Eye (tissue), 1 donor: Measurements from ENCODE around the gene MRPL10.

Experiments used
- DNase-seq: peaks from one replicate; pipeline ENCODE4 v3.0.0-alpha.2; 2015

Gene MRPL10

DNA sequence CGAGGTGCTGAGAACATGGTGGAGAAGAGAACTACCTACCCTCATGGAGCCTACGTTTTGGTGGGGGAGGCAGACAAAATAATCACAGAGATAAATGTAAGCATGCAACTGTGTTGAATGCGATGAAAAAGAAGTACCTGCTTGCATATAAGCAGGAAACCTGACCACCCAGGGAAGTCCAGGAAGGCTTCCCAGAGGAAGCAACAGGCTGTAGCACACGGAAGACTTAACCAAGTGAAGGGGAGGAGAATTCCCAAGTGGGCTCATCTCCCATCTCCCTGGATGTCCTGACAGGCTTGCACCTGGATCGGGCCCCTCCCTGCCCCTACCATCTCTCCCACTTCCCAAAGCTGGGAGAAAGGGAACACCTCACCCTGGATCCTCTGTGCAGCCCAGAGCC, 7.7 kb upstream of the MRPL10 start:
- DNase-seq, result no peak

DNA sequence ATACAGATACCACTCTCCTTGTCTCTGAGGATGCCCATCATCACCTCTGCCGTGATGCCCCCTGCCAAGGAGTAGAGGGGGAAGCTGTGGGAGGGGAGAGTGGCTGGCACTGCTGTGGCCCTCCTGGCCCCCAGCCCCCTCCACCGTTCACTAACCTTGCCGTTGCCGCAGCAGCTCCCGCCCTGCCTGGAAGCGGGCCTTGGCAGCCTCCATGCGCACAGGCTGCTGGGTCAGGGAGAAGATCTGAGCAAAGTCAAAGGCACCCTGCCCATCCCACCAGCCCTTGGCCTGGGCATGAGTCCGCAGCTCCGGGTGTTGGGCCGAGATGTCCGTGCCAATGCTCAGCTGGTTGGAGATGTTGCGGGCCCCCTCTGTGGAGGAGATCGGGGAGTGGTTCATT, 7.3 kb upstream of the MRPL10 start:
- DNase-seq, result no peak

DNA sequence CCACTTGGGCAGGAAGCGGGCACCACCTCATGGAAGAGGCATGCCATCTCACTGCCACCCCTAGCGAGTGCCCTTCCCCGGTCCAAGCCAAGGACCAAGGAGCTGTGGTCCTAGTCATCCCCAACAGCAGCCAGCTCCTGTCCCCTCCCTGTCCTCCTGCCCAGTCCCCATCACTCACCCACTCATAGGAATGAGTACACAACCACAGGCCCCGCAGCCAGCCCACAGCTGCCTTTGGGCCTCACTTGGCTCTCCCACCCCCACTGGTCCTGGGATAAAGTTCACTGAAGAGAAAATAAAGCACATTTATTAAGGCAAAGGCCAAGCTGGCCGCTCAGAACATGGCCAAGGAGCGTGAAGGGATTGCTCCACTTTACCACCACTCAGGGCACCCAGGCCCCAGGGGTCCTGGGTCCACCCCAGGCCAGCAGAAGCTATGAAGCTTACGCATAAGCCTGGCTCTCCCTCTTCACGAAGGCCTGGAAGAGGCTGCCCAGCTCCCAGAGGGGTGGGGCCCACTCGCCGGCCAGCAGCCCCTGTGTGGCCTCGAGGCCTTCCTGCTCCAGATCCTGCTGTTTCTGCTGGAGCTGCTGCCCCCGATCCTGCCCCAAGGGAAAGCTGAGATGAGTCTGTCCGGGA, 6.2 kb upstream of the MRPL10 start:
- DNase-seq, result no peak

DNA sequence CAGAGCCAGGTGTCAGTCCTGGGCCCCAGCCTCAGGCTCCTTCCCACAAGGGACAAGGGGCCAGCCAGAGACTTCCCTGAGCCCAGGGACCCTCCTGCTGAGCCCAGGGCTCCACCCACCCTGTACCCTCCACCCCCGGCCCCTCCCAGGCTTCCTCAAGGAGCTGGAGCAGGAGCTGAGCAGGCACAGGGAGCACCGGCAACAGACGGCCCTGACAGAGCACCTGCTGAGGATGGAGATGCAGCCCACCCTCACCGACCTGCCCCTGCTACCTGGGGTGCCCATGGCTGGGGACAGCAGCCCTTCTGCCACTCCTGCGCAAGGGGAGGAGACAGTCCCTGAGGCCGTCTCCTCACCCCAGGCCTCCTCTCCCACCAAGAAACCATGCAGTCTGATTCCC, 5.3 kb upstream of the MRPL10 start:
- DNase-seq, result no peak

GRCh38 chr17:47834756-47835155, 3.4 kb upstream of the MRPL10 start:
- no peak for DNase-seq

DNA sequence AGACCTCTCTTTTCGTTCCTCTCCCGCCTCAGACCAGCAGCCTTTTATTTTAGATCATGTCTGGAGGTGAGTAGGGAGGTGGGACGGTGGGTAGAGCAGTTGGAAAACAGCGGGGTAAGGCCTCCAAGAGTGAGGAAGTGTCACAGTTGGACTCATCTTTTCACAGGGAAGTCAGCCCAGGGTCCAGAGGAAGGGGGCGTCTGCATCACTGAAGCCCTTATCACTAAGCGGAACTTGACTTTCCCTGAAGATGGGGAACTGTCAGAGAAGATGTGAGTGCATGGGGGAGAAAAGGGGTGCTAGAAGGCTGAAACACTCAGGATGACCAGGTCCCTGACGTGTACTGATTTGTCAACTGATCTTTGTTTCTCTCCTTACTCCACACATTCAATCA, 590 bp upstream of the MRPL10 start:
- no peak for DNase-seq

DNA sequence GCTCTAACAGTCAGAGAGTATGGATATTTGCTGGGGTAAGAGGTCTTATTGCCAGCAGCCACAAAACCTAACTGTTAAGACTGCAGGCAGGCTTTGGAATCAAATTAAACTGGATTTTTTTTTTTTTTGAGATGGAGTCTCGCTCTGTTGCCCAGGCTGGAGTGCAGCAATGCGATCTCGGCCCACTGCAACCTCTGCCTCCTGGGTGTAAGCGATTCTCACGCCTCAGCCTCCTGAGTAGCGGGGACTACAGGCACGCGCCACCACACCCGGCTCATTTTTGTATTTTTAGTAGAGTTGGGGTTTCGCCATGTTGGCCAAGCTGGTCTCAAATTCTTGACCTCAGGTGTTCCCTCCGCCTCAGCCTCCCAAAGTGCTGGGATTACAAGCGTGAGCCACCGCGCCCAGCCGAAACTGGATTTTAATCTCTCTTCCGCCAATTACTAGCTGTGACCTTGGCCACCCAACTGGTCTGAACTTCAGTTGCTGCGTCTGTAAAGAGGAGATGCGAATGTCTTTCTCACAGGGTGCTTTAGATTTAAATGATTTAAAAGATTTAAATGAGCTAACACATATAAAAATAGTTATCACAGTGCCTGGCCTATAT, 842 bp downstream of the MRPL10 start:
- DNase-seq, result no peak

GRCh38 chr17:47829870-47830269, 1.5 kb downstream of the MRPL10 start:
- no peak for DNase-seq

GRCh38 chr17:47823519-47823918, 7.8 kb downstream of the MRPL10 start:
- DNase-seq, result no peak

GRCh38 chr17:47822785-47823184, 8.6 kb downstream of the MRPL10 start:
- DNase-seq, result no peak

DNA sequence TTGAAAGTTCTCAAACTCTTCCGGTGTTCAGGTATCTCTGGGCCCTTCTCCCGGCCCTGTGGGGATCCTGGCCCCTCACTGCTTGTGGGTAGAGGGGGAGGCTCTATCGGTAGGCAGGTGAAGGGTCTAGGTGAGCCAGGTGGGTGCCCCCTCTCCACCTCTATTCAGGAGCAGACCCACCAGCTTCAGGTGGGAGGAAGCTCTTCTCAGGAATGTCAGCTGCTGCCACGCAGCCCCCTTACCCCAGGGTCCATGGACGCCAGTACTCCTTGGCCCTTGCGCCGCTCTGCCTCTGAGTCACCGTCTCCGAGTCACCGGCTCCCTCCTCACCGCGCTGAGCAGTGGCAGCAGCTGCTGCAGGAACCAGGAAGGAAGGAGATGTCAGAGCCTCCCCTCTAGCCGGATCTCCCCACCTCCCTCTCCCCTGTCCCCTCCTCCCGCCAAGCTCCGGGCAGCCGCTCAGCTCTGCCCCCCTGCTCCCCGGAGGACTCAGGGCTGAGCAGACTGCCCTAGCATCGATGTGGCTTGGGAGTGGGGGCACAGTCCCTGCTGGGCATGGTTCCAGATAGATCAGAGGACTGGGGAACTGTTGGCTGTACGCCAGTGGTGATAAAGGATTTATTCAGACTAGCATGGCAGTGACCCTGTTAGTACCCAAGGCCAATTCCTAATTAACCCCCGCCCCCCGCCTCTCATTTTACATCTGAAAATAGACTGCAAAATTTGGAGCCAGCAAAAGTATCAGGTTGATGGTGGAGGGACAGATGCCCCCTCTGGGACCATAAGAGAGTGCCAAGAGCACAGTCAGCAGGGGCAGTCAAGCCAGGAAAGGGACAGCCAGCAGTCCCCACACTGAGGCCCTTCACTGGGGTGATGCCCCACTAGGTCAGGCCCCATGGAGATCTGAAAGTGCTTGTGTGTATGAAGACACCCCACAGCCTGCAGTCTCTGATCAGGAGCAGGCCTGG, 9.6 kb downstream of the MRPL10 start, which contains the start of gene OSBPL7:
Gene OSBPL7 (minus strand): TSS at position 371 of the 968 bp plus-strand sequence. CDS start 1,516 bp downstream, outside the sequence.
- peak; percentile 90 for DNase-seq

GRCh38 chr17:47821031-47821423, 10.3 kb downstream of the MRPL10 start:
- DNase-seq, result no peak

- no peak for DNase-seq
Observed at GRCh38 chr17:47820033-47820789, 11.1 kb downstream of the MRPL10 start.

DNA sequence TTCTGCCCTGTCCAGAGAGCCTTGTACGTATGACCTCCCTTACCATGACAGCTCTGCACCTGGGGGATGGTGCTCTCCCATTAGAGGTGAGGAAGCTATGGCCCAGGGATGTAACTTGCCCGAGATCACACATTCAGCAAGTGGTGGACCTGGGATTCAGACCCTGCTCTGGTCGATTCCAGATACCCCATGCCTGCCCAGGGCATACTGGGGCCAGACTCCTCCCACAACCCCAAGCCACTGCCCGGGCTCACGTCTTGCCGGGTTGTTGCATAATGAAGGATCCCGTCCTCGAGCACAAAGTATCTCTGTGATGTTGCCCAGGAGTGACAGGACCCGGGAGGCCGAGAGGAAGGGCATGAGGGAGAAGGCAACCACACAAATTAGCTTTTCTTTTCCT, 11.9 kb downstream of the MRPL10 start:
- no peak for DNase-seq

DNA sequence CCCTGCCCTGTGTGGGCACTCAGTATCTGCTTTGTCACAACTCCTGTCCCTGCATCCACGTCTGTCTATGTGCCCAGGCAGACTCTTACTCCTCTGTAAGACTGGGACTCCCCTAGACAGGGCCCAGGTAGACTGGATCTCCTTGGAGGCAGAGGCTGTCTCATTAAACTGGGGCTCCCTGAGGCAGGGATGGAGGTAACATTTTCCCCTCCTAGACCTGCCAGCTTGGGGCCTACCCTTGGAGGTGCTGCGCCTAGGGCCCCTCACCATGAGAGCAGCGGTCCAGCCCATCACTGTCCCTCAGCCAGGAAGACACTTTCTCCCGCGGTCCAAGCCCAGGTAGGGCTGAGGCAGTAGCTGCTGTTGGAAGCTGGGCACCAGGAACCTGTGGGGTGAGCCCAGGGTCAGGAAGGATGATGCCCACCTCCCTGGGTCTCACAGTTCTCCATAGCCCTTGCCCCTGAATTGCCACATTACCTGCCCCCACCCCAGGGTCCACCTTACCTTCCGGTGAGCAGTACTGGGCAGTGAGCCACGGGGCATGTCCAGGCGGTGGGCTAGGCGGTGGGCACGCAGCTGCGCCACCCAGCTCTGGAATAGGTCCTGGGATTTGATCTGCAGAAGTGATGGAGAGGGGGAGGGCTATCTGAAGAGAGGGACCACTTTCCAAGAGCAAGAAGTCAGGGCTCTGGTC, 13.2 kb downstream of the MRPL10 start:
- no peak for DNase-seq

DNA sequence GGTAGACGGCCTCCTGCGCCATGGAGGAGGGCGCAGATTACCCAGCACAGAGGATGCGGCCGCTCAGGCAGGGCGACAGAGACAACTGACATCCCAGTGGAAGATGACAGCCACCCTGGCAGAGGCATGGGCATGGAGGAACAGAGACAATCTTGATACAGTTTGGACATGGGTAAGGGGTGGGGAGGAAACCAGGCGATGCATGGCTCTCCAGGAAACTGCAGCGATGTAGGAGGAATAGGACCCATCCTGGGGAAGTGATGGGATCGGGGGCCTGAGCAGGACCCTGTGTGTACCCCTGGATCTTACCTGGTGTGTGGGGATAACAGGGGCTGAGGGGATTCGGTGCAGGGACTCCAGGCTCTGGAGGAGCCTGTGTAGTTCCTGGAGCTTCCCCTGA, 14.4 kb downstream of the MRPL10 start:
- no peak for DNase-seq

DNA sequence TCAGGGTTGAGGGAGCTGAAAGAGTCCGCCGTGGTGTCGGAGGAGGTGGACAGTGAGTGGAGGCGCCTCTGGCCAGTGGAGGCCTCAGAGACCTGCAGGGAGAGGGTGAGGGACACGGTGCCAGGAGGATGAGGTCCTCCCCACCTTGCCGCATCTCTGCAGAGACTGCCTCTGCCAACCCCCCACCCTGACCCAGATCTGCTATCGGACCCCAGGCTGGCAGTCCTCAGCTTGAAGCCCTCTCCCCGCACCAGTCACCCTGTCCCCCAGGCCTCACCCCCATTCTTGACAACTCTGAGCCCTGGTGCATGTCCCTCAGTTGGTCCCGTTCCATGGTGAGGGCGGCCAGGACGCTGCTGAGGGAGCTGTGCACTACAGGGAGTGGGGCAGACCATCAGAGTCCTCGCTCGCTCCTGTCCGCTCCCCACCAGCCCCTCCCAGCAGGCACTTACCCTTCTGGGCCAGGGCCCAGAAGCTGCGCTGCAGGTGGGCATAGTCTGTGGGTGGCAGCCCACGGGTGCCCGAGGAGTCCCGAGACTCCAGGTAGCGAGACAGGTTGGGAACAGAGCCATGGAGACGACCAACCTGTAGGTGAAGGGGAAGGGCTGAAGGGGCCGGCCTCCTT, 15.1 kb downstream of the MRPL10 start:
- no peak for DNase-seq

DNA sequence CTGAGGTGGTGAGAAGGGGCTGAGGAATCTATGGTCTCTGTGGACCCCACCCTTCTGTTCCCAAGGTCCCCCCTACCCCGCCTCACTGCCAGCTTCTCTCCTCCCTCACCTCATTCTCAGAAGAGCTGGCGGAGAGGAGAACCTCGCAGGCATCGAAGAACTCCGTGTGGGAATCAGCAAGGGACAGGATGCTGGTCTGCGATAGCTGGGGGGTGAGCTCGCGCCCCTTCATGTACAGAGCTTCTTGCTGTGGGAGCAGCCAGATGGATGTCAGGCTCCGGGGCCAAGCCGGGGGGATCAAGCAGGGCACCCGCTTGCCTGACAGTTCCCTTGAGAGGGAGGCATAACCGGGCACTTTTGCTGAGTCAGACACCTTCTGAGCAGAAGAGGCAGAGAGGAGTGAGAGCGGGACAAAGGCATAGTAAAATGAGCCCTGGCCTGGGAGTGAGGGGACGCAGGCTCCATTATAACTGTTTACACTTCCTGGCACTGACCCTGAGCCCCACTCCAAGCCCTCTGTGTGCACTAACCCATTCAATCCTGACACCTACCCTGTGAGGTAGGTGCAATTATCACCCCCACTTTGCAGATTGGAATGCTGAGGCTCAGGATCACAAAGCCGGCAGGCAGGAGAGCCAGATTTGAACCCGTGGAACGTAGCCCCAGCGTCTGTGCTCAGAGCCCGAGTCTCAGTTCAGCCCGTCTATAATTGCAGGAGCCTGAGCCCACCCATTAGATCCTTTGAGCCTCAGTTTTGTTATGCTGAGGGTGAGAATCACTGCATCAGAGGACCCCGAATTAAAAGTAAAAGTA, 16.0 kb downstream of the MRPL10 start:
- DNase-seq, result no peak

GRCh38 chr17:47813512-47814031, 17.8 kb downstream of the MRPL10 start:
- DNase-seq, result no peak

- no peak for DNase-seq
Observed at GRCh38 chr17:47813077-47813476, 18.3 kb downstream of the MRPL10 start.
